ENCODE measurements around the gene ADIPOR2. TPM values are rescaled to one million over a fixed set of nuclear protein-coding genes. Genes with fewer than 3 reads are reported as not detected.

Gene ADIPOR2
- total and polyA plus RNA-seq, 5 donors from 2014 or later, result 1.8 to 26.3 (median 2.6) TPM

DNA sequence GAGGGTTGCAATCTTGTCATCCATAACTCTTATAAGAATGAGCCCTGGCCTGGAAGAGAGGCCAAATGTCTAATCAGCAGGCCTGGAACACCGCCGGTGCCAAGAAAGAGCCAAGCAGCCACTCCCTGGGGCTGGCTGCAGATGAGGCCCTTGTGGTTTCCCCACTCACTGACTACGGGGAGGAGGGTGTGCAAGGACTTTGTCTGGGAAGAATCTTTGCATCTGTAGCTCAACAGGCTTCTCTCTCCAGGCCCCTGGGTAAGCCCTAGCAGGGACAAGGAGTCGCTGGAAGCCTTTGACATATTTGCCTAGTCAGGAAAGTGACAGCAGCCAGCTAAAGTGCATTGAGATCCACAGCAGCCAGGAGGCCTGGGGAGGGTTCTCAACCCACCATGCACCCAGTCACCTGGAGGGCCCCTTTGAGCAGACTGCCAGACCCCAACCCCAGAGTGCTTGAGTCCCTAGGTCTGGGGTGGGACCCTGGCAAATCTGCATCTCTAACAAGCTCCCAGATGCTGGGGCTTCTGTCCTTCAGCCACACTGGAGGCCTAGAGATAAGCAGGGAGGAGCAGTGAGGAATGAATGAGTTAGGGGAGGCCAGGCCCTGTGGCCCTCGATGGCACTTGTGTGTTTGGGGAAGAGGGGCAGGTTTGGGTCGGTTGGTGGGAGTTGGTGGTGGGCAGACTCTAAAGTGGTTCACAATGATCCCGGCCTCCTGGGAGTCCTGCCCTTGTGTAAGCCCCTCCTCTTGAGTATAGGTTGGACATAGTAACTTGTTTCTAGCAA, 115.6 kb downstream of the ADIPOR2 start:
- Mint-ChIP-seq H3K36me3 (no peaks in the 10 kb centered on the region), H3K4me3 (no peak overlapping the region), H3K27ac (peak overlapping the region in 1 of 3 donors; percentile 69), H3K9me3 (peaks cover 0 to 1% (median 0%) of the 10 kb centered on the region in 7 donors), H3K4me1 (peaks cover 0 to 35% (median 10%) of the 10 kb centered on the region in 4 donors), H3K27me3 (no peaks in the 10 kb centered on the region)
- Histone ChIP-seq H3K27ac (ENCODE audit: insufficient read depth, low read length, poor library complexity, severe bottlenecking) (no peak overlapping the region), H3K27me3 (ENCODE audit: control insufficient read depth, insufficient read depth, low read length) (no peaks in the 10 kb centered on the region), H3K4me3 (ENCODE audit: low read depth, low read length) (no peak overlapping the region), H3K36me3 (ENCODE audit: control insufficient read depth, insufficient read depth, low read length) (no peaks in the 10 kb centered on the region), H3K4me1 (ENCODE audit: control insufficient read depth, insufficient read depth, low read length, poor library complexity, severe bottlenecking) (peaks cover 10% of the 10 kb centered on the region), H3K9me3 (ENCODE audit: control insufficient read depth in 2 of 2, low read length in 2 of 2) (no peaks in the 10 kb centered on the region)
- no peak for DNase-seq
- no peak for ATAC-seq (ENCODE audit: low read depth in 2 of 2)

DNA sequence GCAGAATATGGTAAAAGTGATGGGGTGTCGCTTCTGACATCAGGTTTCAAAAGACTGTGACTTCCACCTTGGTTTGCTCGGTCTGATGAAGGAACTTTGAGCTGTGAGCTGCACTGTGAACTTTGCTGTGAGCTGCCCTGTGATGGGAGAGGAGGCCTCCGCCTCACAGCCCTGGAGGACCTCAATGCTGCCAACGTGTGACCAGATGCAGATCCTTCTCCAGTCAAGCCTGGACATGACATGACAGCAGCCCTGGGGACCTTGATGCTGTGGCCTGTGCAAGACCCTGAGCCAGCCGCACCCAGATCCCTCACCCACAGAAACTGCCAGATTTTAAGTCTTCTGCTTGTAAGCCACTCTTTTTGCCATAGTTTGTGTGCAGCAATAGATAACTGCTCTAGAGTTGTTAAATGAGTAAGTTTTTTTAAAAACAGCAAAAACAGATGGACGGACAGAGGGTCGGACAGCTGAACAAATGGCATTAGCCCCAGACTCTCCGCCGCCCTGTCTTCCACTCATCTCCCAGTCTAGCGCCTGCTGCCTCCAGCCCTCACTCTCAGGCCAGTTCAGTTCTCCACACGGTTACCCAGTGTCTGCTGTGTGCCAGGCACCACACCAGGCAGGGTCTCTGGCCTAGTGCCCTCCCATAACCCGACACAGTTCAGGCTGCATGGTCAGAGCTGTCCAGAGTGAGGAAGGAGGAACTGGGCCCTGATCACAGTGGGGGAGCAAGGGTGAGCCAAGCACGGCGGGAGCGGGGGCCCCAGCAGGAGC, 116.4 kb downstream of the ADIPOR2 start:
- Mint-ChIP-seq H3K4me1 (peaks cover 0 to 39% (median 10%) of the 10 kb centered on the region in 4 donors), H3K27me3 (no peaks in the 10 kb centered on the region), H3K36me3 (no peaks in the 10 kb centered on the region), H3K9me3 (peaks cover 0 to 1% (median 0%) of the 10 kb centered on the region in 7 donors), H3K27ac (peak overlapping the region in 2 of 3 donors; percentile 42 to 69), H3K4me3 (peak overlapping the region in 1 of 4 donors; percentile 57)
- ATAC-seq (ENCODE audit: low read depth in 2 of 2), result no peak
- DNase-seq, result no peak
- Histone ChIP-seq H3K27ac (ENCODE audit: insufficient read depth, low read length, poor library complexity, severe bottlenecking) (no peak overlapping the region), H3K4me3 (ENCODE audit: low read depth, low read length) (no peak overlapping the region), H3K27me3 (ENCODE audit: control insufficient read depth, insufficient read depth, low read length) (no peaks in the 10 kb centered on the region), H3K4me1 (ENCODE audit: control insufficient read depth, insufficient read depth, low read length, poor library complexity, severe bottlenecking) (peaks cover 10% of the 10 kb centered on the region), H3K36me3 (ENCODE audit: control insufficient read depth, insufficient read depth, low read length) (no peaks in the 10 kb centered on the region), H3K9me3 (ENCODE audit: control insufficient read depth in 2 of 2, low read length in 2 of 2) (no peaks in the 10 kb centered on the region)

DNA sequence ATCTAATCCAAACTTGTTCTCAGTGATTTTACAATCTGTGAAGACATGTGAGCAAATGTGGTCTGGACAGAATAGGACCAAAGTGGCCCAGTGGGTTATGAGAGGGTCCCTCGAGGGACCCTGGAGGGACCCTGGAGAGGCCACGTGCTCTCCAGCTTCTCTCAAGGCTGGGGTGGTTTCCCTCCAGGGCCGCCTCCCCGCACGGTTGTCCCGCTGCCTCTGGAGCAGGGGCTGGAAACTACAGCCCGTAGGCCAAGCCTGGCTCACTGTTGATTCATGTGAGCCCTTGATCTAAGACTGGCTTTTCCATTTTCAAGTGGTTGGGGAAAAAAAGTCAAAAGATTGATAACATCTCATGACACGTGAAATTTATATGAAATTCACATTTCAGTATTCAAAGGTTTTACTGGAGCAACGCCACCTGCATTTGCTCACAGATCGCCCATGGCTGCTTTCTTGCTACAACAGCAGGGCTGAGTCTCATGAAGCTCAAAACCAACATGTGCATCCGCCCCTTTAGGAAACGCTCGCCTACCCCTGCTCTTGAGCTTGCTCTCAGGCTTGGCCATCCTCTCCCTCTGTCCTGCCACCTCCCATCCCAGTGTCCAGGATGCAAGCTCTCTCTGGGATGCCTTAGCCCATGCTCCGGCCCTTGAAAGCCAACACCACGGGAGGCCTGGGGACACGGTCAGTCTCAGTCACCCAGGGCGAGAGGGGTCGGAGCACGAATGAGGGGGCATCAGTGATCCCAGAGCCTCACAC, 117.3 kb downstream of the ADIPOR2 start:
- Histone ChIP-seq H3K4me1 (ENCODE audit: control insufficient read depth, insufficient read depth, low read length, poor library complexity, severe bottlenecking) (peaks cover 10% of the 10 kb centered on the region), H3K36me3 (ENCODE audit: control insufficient read depth, insufficient read depth, low read length) (no peaks in the 10 kb centered on the region), H3K27me3 (ENCODE audit: control insufficient read depth, insufficient read depth, low read length) (no peaks in the 10 kb centered on the region), H3K27ac (ENCODE audit: insufficient read depth, low read length, poor library complexity, severe bottlenecking) (no peak overlapping the region), H3K4me3 (ENCODE audit: low read depth, low read length) (no peak overlapping the region), H3K9me3 (ENCODE audit: control insufficient read depth in 2 of 2, low read length in 2 of 2) (no peaks in the 10 kb centered on the region)
- no peaks in the 10 kb centered on the region for H3K36me3 Mint-ChIP-seq
- ATAC-seq (ENCODE audit: low read depth in 2 of 2) (no peak), DNase-seq (no peak)
- H3K4me3 Mint-ChIP-seq, result no peak overlapping the region
- peaks cover 0 to 40% (median 10%) of the 10 kb centered on the region in 4 donors for H3K4me1 Mint-ChIP-seq
- peaks cover 0 to 1% (median 0%) of the 10 kb centered on the region in 7 donors for H3K9me3 Mint-ChIP-seq
- H3K27me3 Mint-ChIP-seq, result peaks cover 5% of the 10 kb centered on the region
- no peak overlapping the region for H3K27ac Mint-ChIP-seq

DNA sequence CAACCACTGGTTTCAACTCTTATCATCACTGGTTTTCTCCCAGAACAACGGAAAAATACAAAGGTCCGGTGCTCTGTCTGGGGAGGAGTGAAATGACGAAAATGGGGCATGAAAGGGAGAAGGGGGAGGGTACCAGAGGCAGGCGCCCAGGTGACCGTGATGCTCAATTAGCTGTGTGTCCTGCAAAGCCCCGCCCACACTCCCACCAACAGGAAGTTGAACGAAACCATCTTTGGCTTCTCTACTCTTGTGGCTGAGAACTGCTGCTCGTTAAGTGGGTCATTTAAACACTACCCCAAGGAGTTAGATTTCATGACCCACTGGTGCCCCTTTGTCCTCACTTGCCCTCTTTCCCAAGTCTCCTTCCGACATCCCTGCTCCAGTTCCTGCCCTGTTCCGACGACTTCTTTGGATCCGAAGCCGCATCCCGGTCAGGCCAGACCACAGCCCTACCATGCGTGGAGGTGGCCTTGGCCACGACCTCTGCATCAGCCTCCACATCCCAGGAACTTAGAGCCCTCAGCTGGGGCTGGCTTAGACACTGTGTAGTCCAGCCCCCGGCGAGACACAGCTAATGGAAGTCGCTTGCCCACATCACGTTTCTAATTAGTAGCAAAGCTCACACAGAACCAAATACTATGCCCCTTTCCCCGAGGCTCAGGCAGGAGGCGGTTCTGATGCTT, 118.1 kb downstream of the ADIPOR2 start:
- Mint-ChIP-seq H3K27me3 (peaks cover 5% of the 10 kb centered on the region), H3K9me3 (peaks cover 0 to 1% (median 0%) of the 10 kb centered on the region in 7 donors), H3K27ac (no peak overlapping the region), H3K4me3 (peak overlapping the region in 1 of 4 donors; percentile 9), H3K36me3 (no peaks in the 10 kb centered on the region), H3K4me1 (peaks cover 0 to 40% (median 10%) of the 10 kb centered on the region in 4 donors)
- H3K27me3 ChIP-seq (ENCODE audit: control insufficient read depth, insufficient read depth, low read length), result no peaks in the 10 kb centered on the region
- no peak overlapping the region for H3K27ac ChIP-seq (ENCODE audit: insufficient read depth, low read length, poor library complexity, severe bottlenecking)
- no peak overlapping the region for H3K4me3 ChIP-seq (ENCODE audit: low read depth, low read length)
- DNase-seq (peak in 1 of 3 donors; percentile 20), ATAC-seq (ENCODE audit: low read depth in 2 of 2) (no peak)
- H3K4me1 ChIP-seq (ENCODE audit: control insufficient read depth, insufficient read depth, low read length, poor library complexity, severe bottlenecking), result peaks cover 10% of the 10 kb centered on the region
- no peaks in the 10 kb centered on the region for H3K36me3 ChIP-seq (ENCODE audit: control insufficient read depth, insufficient read depth, low read length)
- no peaks in the 10 kb centered on the region for H3K9me3 ChIP-seq (ENCODE audit: control insufficient read depth in 2 of 2, low read length in 2 of 2)

DNA sequence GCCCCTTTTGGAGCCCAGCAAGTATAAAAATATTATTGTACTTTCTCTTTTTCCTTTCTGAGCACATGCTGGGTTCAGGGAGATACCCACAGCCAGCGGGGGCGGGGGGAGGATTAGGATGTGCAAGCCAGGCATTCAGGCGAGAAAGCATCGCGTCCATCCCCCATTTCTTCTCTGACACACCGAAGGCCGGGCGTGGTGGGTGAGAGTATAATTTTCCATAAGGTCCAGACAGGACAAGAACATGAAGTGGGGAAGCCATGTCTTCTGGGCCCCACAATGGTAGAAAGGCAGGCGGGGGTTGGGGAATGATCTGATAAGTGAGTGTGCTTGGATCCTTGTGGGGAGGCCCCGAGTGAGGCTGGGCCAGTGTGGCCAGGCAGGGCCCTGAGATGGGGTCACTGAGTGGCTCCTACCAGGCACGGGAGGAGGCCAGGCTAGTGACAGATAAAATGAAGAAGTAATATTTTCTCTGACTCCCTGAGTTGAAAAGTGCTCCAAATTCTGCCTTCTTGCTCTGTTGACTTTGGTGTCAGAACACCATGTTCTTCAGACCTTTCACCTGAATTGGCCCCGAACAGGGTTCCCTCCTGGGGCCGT, 118.8 kb downstream of the ADIPOR2 start:
- H3K4me3 Mint-ChIP-seq, result peak overlapping the region in 2 of 4 donors; percentile 9 to 10

DNA sequence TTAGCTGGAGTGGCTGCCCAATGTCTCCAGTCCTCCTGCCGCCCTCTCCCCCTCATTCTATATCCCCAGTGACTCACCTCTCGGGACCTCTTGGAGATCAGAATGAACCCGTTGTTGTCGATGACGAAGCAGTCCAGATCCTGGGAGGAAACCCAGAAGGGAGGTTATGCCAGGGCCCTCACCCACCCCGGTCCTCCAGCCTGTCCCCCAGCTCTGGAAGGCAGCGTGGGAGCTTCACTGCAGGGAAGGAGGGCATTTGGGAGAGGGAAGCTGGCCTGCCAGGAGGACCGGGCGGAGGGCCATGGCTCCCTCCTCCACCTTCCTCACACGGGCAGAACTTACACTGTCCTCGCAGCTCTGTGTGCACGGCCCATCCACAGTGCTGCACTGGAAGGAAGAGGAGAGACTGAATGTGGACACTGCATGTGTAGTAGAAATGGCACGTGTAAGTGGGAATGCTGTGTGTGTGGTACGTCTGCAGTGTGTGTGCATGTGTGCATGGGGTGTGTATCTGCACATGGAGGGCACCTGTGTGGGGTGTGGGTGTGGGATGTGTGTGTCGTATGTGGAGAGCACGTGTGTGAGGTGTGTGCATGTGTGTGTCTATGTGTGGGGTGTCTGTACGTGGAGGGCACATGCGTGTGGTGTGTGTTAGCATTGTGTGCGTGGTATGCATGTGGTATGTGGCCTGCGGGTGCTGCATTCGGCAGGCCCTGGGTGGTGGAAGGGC, 119.5 kb downstream of the ADIPOR2 start:
- H3K27ac ChIP-seq (ENCODE audit: insufficient read depth, low read length, poor library complexity, severe bottlenecking), result no peak overlapping the region
- no peak for DNase-seq
- no peaks in the 10 kb centered on the region for H3K27me3 ChIP-seq (ENCODE audit: control insufficient read depth, insufficient read depth, low read length)
- no peaks in the 10 kb centered on the region for H3K36me3 ChIP-seq (ENCODE audit: control insufficient read depth, insufficient read depth, low read length)
- no peaks in the 10 kb centered on the region for H3K9me3 ChIP-seq (ENCODE audit: control insufficient read depth in 2 of 2, low read length in 2 of 2)
- H3K4me3 Mint-ChIP-seq, result peak overlapping the region; percentile 1 to 62 (median 40)
- peaks cover 15% of the 10 kb centered on the region for H3K27me3 Mint-ChIP-seq
- no peaks in the 10 kb centered on the region for H3K9me3 Mint-ChIP-seq
- H3K4me1 Mint-ChIP-seq, result peaks cover 0 to 29% (median 4%) of the 10 kb centered on the region in 4 donors
- no peak overlapping the region for H3K4me3 ChIP-seq (ENCODE audit: low read depth, low read length)
- no peak for ATAC-seq (ENCODE audit: low read depth in 2 of 2)
- peaks cover 4% of the 10 kb centered on the region for H3K4me1 ChIP-seq (ENCODE audit: control insufficient read depth, insufficient read depth, low read length, poor library complexity, severe bottlenecking)
- H3K27ac Mint-ChIP-seq, result peak overlapping the region; percentile 46 to 91 (median 69)
- no peaks in the 10 kb centered on the region for H3K36me3 Mint-ChIP-seq

More for the DNA sequence above, 118.8 kb downstream of the ADIPOR2 start:
- Mint-ChIP-seq H3K27ac (peak overlapping the region in 2 of 3 donors; percentile 46 to 91), H3K36me3 (no peaks in the 10 kb centered on the region), H3K27me3 (peaks cover 10% of the 10 kb centered on the region), H3K4me1 (peaks cover 0 to 34% (median 5%) of the 10 kb centered on the region in 4 donors), H3K9me3 (no peaks in the 10 kb centered on the region)
- Histone ChIP-seq H3K27me3 (ENCODE audit: control insufficient read depth, insufficient read depth, low read length) (no peaks in the 10 kb centered on the region), H3K9me3 (ENCODE audit: control insufficient read depth in 2 of 2, low read length in 2 of 2) (no peaks in the 10 kb centered on the region), H3K4me1 (ENCODE audit: control insufficient read depth, insufficient read depth, low read length, poor library complexity, severe bottlenecking) (peaks cover 7% of the 10 kb centered on the region), H3K4me3 (ENCODE audit: low read depth, low read length) (no peak overlapping the region), H3K36me3 (ENCODE audit: control insufficient read depth, insufficient read depth, low read length) (no peaks in the 10 kb centered on the region), H3K27ac (ENCODE audit: insufficient read depth, low read length, poor library complexity, severe bottlenecking) (no peak overlapping the region)
- DNase-seq (no peak), ATAC-seq (ENCODE audit: low read depth in 2 of 2) (no peak)

All from CD4-positive, CD25-positive, alpha-beta regulatory T cell (primary cell).